Endothelial cell of umbilical vein (primary cell): ENCODE measurements around the gene GGA2. TPM values are rescaled to one million over a fixed set of nuclear protein-coding genes. Genes with fewer than 3 reads are reported as not detected.

ENCODE experiments used
- Bru-seq: library from RNA; stranded (reverse); fragments of 400-500 nt; gene quantifications from one replicate; lab custom pipeline; 2021; lab: Mats Ljungman, UMichigan
- BruChase-seq, 2 experiments: library from RNA; stranded (reverse); fragments of 400-500 nt; gene quantifications; one replicate each; lab custom pipeline; 2021; lab: Mats Ljungman, UMichigan
- BruUV-seq: library from RNA; stranded (reverse); fragments of 400-500 nt; replicated peaks from 2 replicates; lab custom pipeline; 2021; lab: Mats Ljungman, UMichigan
- CTCF ChIA-PET: fragments of 300-600, 350-600 bp; sonication (Branson Sonifier 250); formaldehyde crosslinking; loops from one replicate; lab custom pipeline; 2021; ENCODE audit warnings: antibody characterized with exemption, inconsistent platforms; lab: Charles Lee
- POLR2A ChIA-PET: fragments of 300-600, 350-600 bp; sonication (Branson Sonifier 250); formaldehyde crosslinking; loops from one replicate; lab custom pipeline; 2021; ENCODE audit warnings: antibody characterized with exemption, inconsistent platforms; lab: Charles Lee
- DNase-seq: peaks from one replicate; pipeline ENCODE4 v3.0.0-alpha.2; 2011; ENCODE audit warnings: low read depth, low spot score
- FAIRE-seq: peaks from 2 replicates; lab custom pipeline; 2011; peaks lifted over from hg19 to GRCh38; lab: Jason Lieb, UNC
- H2AFZ ChIP-seq: 2 replicates; pipeline ENCODE4 v1.6.0; 2012; ENCODE audit warnings: low read depth, low read length, control low read depth, inconsistent platforms
- H3K27ac ChIP-seq: 2 replicates; pipeline ENCODE4 v1.5.1; 2011; ENCODE audit warnings: low read depth, mild to moderate bottlenecking, control low read depth, low read length, moderate library complexity; ENCODE audit not compliant: insufficient read depth
- H3K27me3 ChIP-seq, 2 experiments: 2 replicates each; pipeline versions ENCODE4 v1.6.0 to v1.6.1; 2011; ENCODE audit warnings: low read length in 2 of 2, mixed read lengths in 1 of 2; ENCODE audit not compliant: control insufficient read depth in 2 of 2, insufficient read depth in 2 of 2
- H3K36me3 ChIP-seq, 2 experiments: 2 replicates in 1 of 2; 3 replicates in 1 of 2; pipeline ENCODE4 v1.5.1; 2011; ENCODE audit warnings: low read length in 2 of 2, mild to moderate bottlenecking in 1 of 2, moderate library complexity in 1 of 2; ENCODE audit not compliant: control insufficient read depth in 2 of 2, insufficient read depth in 2 of 2; ENCODE audit errors: extremely low read depth in 1 of 2
- H3K4me1 ChIP-seq: 3 replicates; pipeline ENCODE4 v1.5.1; 2011; ENCODE audit warnings: mild to moderate bottlenecking, low read length; ENCODE audit not compliant: control insufficient read depth, insufficient read depth; ENCODE audit errors: extremely low read depth
- H3K4me2 ChIP-seq: 2 replicates; pipeline ENCODE4 v1.6.1; 2011; ENCODE audit warnings: low read length, control low read depth, mixed read lengths; ENCODE audit not compliant: insufficient read depth
- H3K4me3 ChIP-seq, 3 experiments: fragments of 200-600 bp in 1 of 3; sonication (generic), shearing (Covaris generic) in 1 of 3; replicated peaks in 1 of 3; 2 replicates each; pipeline ENCODE4 v1.5.1; 2011 to 2016; ENCODE audit warnings: control low read depth in 3 of 3, low read length in 3 of 3, mild to moderate bottlenecking in 2 of 3, inconsistent platforms in 1 of 3, low read depth in 1 of 3, moderate library complexity in 1 of 3; ENCODE audit not compliant: insufficient read depth in 1 of 3
- H3K79me2 ChIP-seq: 2 replicates; pipeline ENCODE4 v1.6.0; 2012; ENCODE audit warnings: low read length, inconsistent platforms; ENCODE audit not compliant: control insufficient read depth, insufficient read depth
- H3K9ac ChIP-seq: replicated peaks from 2 replicates; pipeline ENCODE3; 2011; ENCODE audit warnings: low read length, control low read depth; ENCODE audit not compliant: insufficient read depth; ENCODE audit errors: extremely low read depth
- H3K9me1 ChIP-seq: replicated peaks from 3 replicates; pipeline ENCODE4 v1.6.0; 2011; ENCODE audit warnings: mild to moderate bottlenecking, low read length; ENCODE audit not compliant: control insufficient read depth, insufficient read depth; ENCODE audit errors: extremely low read depth
- H3K9me3 ChIP-seq: replicated peaks from 2 replicates; pipeline ENCODE4 v1.5.1; 2012; ENCODE audit warnings: low read length, inconsistent platforms; ENCODE audit not compliant: control insufficient read depth, insufficient read depth
- H4K20me1 ChIP-seq: replicated peaks from 2 replicates; pipeline ENCODE3; 2011; ENCODE audit warnings: mild to moderate bottlenecking, low read length; ENCODE audit not compliant: control insufficient read depth, insufficient read depth; ENCODE audit errors: extremely low read depth
- CTCF ChIP-seq, 2 donors: IDR thresholded peaks; 1 replicate in 1 of 2; 2 replicates in 1 of 2; pipeline ENCODE4 v1.5.1; 2011; ENCODE audit warnings: low read length in 2 of 2, mild to moderate bottlenecking in 2 of 2, moderate library complexity in 2 of 2, control low read depth in 1 of 2, inconsistent platforms in 1 of 2, low read depth in 1 of 2; ENCODE audit not compliant: insufficient read depth in 1 of 2; ENCODE audit errors: extremely low read depth in 1 of 2
- EZH2 ChIP-seq: IDR thresholded peaks from 2 replicates; pipeline ENCODE4 v1.6.1; 2012; ENCODE audit warnings: borderline replicate concordance, low read depth, mild to moderate bottlenecking, moderate library complexity, low read length, inconsistent platforms; ENCODE audit not compliant: severe bottlenecking
- FOS ChIP-seq: IDR thresholded peaks from 2 replicates; pipeline ENCODE4 v1.6.1; 2011; ENCODE audit warnings: mild to moderate bottlenecking, low read length, moderate library complexity, borderline replicate concordance; ENCODE audit not compliant: insufficient read depth
- GATA2 ChIP-seq: IDR thresholded peaks from 2 replicates; pipeline ENCODE4 v1.7.0; 2011; ENCODE audit warnings: low read depth, mild to moderate bottlenecking, moderate library complexity, mixed read lengths, low read length; ENCODE audit not compliant: insufficient read length, insufficient read depth
- JUN ChIP-seq: IDR thresholded peaks from 2 replicates; pipeline ENCODE4 v1.6.1; 2011; ENCODE audit warnings: borderline replicate concordance, low read depth; ENCODE audit not compliant: insufficient read length, insufficient read depth
- MAX ChIP-seq: IDR thresholded peaks from 2 replicates; pipeline ENCODE4 v1.6.1; 2011; ENCODE audit not compliant: insufficient read depth, insufficient read length
- MYC ChIP-seq: IDR thresholded peaks from one replicate; pipeline ENCODE4 v1.6.1; 2011; ENCODE audit warnings: mild to moderate bottlenecking, low read depth, low read length
- POLR2A ChIP-seq: IDR thresholded peaks from 2 replicates; pipeline ENCODE4 v1.6.1; 2012; ENCODE audit warnings: low read depth, mild to moderate bottlenecking, control low read depth, low read length
- POLR2AphosphoS5 ChIP-seq: IDR thresholded peaks from 2 replicates; pipeline ENCODE4 v1.6.1; 2012; ENCODE audit warnings: low read depth, mild to moderate bottlenecking, control low read depth, low read length, moderate library complexity; ENCODE audit not compliant: insufficient read depth
- dilution Hi-C: fragments of 300-500 bp; cut with MboI; formaldehyde crosslinking; loops from one replicate; pipeline ENCODE4 v1.15.0; 2019; ENCODE audit warnings: low sequenced_read_pairs; ENCODE audit not compliant: extremely low pct_ligation_motif_present
- intact Hi-C: fragments of 100-400 bp; cut with micrococcal nuclease; formaldehyde crosslinking; loops from one replicate; pipeline ENCODE4 v1.10.0; 2022
- long read RNA-seq: library from polyadenylated mRNA; stranded (forward); transcript quantifications from one replicate; pipeline ENCODE4 v2.0.0, GENCODE V29; 2021
- polyA minus RNA-seq, 3 experiments: library from RNA; depleted of rRNA, polyadenylated mRNA; stranded (reverse); fragments of >200 nt; gene quantifications; 1 replicate in 1 of 3; 2 replicates in 2 of 3; pipeline ENCODE4 v1.2.3, GENCODE V29; 2011
- polyA plus RNA-seq, 4 experiments: library from polyadenylated mRNA; depleted of rRNA in 3 of 4; stranded (reverse) in 3 of 4; unstranded in 1 of 4; fragments of >200 nt; gene quantifications; 2 replicates each; pipeline versions ENCODE4 v1.2.1 to v1.2.3, GENCODE V29; 2011 to 2012; ENCODE audit warnings: missing spikeins in 1 of 4
- total RNA-seq: library from RNA; stranded (reverse); gene quantifications from 2 replicates; pipeline ENCODE4 v1.2.3, GENCODE V29; 2021

GGA2 gene, protein sequence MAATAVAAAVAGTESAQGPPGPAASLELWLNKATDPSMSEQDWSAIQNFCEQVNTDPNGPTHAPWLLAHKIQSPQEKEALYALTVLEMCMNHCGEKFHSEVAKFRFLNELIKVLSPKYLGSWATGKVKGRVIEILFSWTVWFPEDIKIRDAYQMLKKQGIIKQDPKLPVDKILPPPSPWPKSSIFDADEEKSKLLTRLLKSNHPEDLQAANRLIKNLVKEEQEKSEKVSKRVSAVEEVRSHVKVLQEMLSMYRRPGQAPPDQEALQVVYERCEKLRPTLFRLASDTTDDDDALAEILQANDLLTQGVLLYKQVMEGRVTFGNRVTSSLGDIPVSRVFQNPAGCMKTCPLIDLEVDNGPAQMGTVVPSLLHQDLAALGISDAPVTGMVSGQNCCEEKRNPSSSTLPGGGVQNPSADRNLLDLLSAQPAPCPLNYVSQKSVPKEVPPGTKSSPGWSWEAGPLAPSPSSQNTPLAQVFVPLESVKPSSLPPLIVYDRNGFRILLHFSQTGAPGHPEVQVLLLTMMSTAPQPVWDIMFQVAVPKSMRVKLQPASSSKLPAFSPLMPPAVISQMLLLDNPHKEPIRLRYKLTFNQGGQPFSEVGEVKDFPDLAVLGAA
- total RNA-seq (67.5 and 73.1 TPM in 2 replicates), polyA plus RNA-seq (32.9 and 33.3 TPM in 2 replicates), polyA minus RNA-seq (78.1 and 86.9 TPM in 2 replicates), Bru-seq, nascent RNA (percentile 80 among the genes with signal in this experiment), BruChase-seq, experiment 1, labeled RNA remaining after a 6-hour chase (percentile 88 among the genes with signal in this experiment), BruChase-seq, experiment 2, labeled RNA remaining after a 2-hour chase (percentile 88 among the genes with signal in this experiment)
- 21.5 and 25.8 TPM in 2 replicates for polyA plus RNA-seq (2011; cell fraction: cytosol; rRNA removed)
- 122 and 137 TPM in 2 replicates for polyA plus RNA-seq (2011; cell fraction: nucleus; rRNA removed)
- polyA plus RNA-seq (2012) = 30.7 and 37.3 TPM in 2 replicates
- polyA minus RNA-seq (2011; cell fraction: cytosol; rRNA and poly(A)+ RNA removed) = 29.2 TPM
- 51.8 and 68.2 TPM in 2 replicates for polyA minus RNA-seq (2011; cell fraction: nucleus; rRNA and poly(A)+ RNA removed)
- long read RNA-seq, full-length matches to known transcripts = 94 of 147 reads
- long read RNA-seq, partial matches to known transcripts = 6 of 147 reads
- long read RNA-seq, other reads (novel, unspliced or antisense) = 47 of 147 reads

DNA sequence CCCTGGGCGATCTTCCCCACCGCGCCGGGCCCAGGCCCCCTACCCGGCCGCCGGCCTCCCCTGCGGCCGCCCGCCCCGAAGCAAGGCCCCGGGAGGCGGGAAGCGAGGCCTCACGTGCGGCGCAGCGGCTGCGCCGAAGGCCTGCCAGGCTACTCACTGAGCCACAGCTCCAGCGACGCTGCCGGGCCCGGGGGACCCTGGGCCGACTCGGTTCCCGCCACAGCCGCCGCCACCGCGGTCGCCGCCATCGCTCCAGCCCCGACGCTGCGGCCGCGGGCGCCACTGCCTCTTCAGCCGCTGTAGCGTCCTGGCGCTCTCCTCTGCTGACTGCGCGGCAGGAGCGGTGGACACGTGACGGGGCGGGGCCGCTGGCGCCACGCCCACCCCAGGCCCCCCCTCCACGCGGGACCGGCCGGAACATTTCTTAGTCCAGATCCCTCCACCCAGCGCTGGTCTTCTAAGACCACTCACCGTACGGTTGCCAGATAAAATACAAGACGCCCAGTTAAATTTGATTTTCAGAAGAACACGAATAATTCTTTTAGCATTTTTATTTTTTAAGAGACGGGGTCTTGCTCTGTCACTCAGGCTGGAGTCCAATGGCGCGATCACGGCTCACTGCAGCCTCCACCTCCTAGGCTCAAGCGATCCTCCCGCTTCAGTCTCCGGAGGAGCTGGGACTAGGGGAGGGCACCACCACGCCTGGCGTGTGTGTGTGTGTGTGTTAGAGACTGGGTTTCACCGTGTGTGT, at the start of gene GGA2:
TSS of gene GGA2 (minus strand) at position 331 of the 751 bp plus-strand sequence. CDS start at position 248, 83 bp downstream.
- Histone ChIP-seq H3K79me2 (peaks cover 41% of the 10 kb centered on the region), H3K27me3 (no peaks in the 10 kb centered on the region), H3K4me3 (peak within 1 kb of the TSS; percentile 10 to 69 (median 60)), H3K27ac (peak within 1 kb of the TSS; percentile 27), H2AFZ (peak within 1 kb of the TSS; percentile 88), H3K36me3 (no peaks in the 10 kb centered on the region), H3K9me1 (no peaks in the 10 kb centered on the region), H3K9me3 (no peaks in the 10 kb centered on the region), H3K4me2 (peak within 1 kb of the TSS; percentile 89), H3K4me1 (peaks cover under 1% of the 10 kb centered on the region), H4K20me1 (no peaks in the 10 kb centered on the region), H3K9ac (peak within 1 kb of the TSS; percentile 62)
- intact Hi-C loops = loop anchor here (1.0 kb wide), 3 partner anchors 18 to 131 kb away; partner anchors contain the start of genes DCTN5, EARS2, PALB2 and UBFD1
- BruUV-seq = no TSS peak
- ChIA-PET CTCF (interaction anchor here (1.0 to 1.8 kb wide), 3 partner anchors 8 to 75 kb away, joined by 3 to 5 read pairs (median 3); no protein-coding TSS in a partner anchor), POLR2A (interaction anchor here (1.4 kb wide), 1 partner anchor 19 kb away, joined by 3 read pairs; no protein-coding TSS in a partner anchor)
- dilution Hi-C loops = no loop called here
- TF ChIP-seq POLR2A (peak; percentile 88), CTCF (IDR thresholded peaks at IDR 0.05; ENCODE audit: extremely low read depth in 1 of 2, insufficient read depth in 1 of 2, low read depth in 1 of 2, low read length in 2 of 2) (no peak), POLR2AphosphoS5 (peak; percentile 83), MYC (no peak), MAX (peak; percentile 90), EZH2 (no peak), GATA2 (no peak), JUN (no peak), FOS (no peak)
- FAIRE-seq (peak; percentile 80), DNase-seq (peak; percentile 91)
